HepG2 (cell line): ENCODE results near the gene PTGR3. TPM values are rescaled to one million over a fixed set of nuclear protein-coding genes. Genes with fewer than 3 reads are reported as not detected.

Experiments
- ATAC-seq: fragments of 200-7000 bp; cut with Tn5 transposase; 3 replicates; pipeline ENCODE4 v1.9.1; 2020; ENCODE audit warnings: mild to moderate bottlenecking, moderate library complexity
- BruUV-seq: library from RNA; stranded (reverse); fragments of 400-500 nt; replicated peaks from 2 replicates; lab custom pipeline; 2021; lab: Mats Ljungman, UMichigan
- CTCF ChIA-PET: fragments of 300-600 bp; formaldehyde crosslinking; extraction: SDS; loops from one replicate; lab custom pipeline; 2021; ENCODE audit warnings: low total read pairs, inconsistent platforms, low intra/inter-chr PET ratio; lab: Yijun Ruan, JAX
- POLR2A ChIA-PET: fragments of 350-600 bp; sonication (Branson Sonifier 250); formaldehyde crosslinking; loops from one replicate; lab custom pipeline; 2020; ENCODE audit warnings: antibody characterized with exemption, inconsistent platforms; lab: Yijun Ruan, JAX
- DNase-seq: peaks from one replicate; pipeline ENCODE4 v3.0.0-alpha.2; 2015; ENCODE audit warnings: low spot score
- FAIRE-seq: peaks from 3 replicates; lab custom pipeline; 2011; peaks lifted over from hg19 to GRCh38; lab: Jason Lieb, UNC
- H2AFZ ChIP-seq: one replicate; pipeline ENCODE4 v1.6.1; 2011; ENCODE audit warnings: low read length, inconsistent platforms
- H3K27ac ChIP-seq: fragments of 300-600 bp; 3 replicates; pipeline ENCODE4 v1.8.0; 2011; ENCODE audit warnings: mixed run types, mild to moderate bottlenecking, mixed read lengths, low read length, inconsistent platforms; ENCODE audit not compliant: insufficient read depth; ENCODE audit errors: extremely low read length
- H3K27me3 ChIP-seq, 2 experiments: fragments of 200-600 bp in 1 of 2; 2 replicates in 1 of 2; 3 replicates in 1 of 2; pipeline versions ENCODE4 v1.6.0 to v1.8.0; 2011; ENCODE audit warnings: low read length in 2 of 2, mild to moderate bottlenecking in 2 of 2, moderate library complexity in 2 of 2, inconsistent platforms in 1 of 2; ENCODE audit not compliant: insufficient read depth in 2 of 2, control insufficient read depth in 1 of 2
- H3K36me3 ChIP-seq, 2 experiments: fragments of 200-600 bp in 1 of 2; replicated peaks in 1 of 2; 2 replicates in 1 of 2; 3 replicates in 1 of 2; pipeline versions ENCODE4 v1.5.1 to v1.8.0; 2011; ENCODE audit warnings: low read length in 2 of 2, inconsistent platforms in 1 of 2; ENCODE audit not compliant: insufficient read depth in 2 of 2, control insufficient read depth in 1 of 2
- H3K4me1 ChIP-seq: 2 replicates; pipeline ENCODE4 v1.5.1; 2012; ENCODE audit warnings: low read length, inconsistent platforms; ENCODE audit not compliant: insufficient read depth
- H3K4me2 ChIP-seq: 2 replicates; pipeline ENCODE4 v1.6.0; 2011; ENCODE audit warnings: low read depth, low read length, inconsistent platforms
- H3K4me3 ChIP-seq, 3 experiments: fragments of 200-600 bp in 1 of 3; sonication (generic), shearing (Covaris generic) in 1 of 3; replicated peaks in 1 of 3; 2 replicates each; pipeline ENCODE4 v1.5.1; 2011 to 2016; ENCODE audit warnings: low read length in 3 of 3, inconsistent platforms in 2 of 3, low read depth in 2 of 3, mild to moderate bottlenecking in 2 of 3, control low read depth in 1 of 3, mixed read lengths in 1 of 3; ENCODE audit not compliant: insufficient read depth in 1 of 3
- H3K79me2 ChIP-seq: one replicate; pipeline ENCODE4 v1.6.1; 2011; ENCODE audit warnings: low read length, inconsistent platforms; ENCODE audit not compliant: insufficient read depth
- H3K9ac ChIP-seq: 2 replicates; pipeline ENCODE4 v1.6.0; 2011; ENCODE audit warnings: mild to moderate bottlenecking, low read depth, low read length, inconsistent platforms; ENCODE audit not compliant: insufficient read depth
- H3K9me3 ChIP-seq: 2 replicates; pipeline ENCODE4 v1.5.1; 2012; ENCODE audit warnings: mild to moderate bottlenecking, low read length
- H4K20me1 ChIP-seq: 2 replicates; pipeline ENCODE4 v1.6.0; 2011; ENCODE audit warnings: inconsistent platforms, mild to moderate bottlenecking, low read length, moderate library complexity; ENCODE audit not compliant: insufficient read depth
- CC2D1A ChIP-seq: sonication (generic); formaldehyde crosslinking; IDR thresholded peaks from 2 replicates; pipeline ENCODE4 v1.8.1; 2023; ENCODE audit warnings: mild to moderate bottlenecking, missing genetic modification reagents
- MAFK ChIP-seq, 2 experiments: IDR thresholded peaks in 1 of 2; conservative IDR thresholded peaks in 1 of 2; 2 replicates each; pipeline ENCODE4 v1.6.1; 2011; ENCODE audit warnings: improper control_type of control experiment in 2 of 2, low read length in 2 of 2
- MED1 ChIP-seq: sonication (generic); formaldehyde crosslinking; IDR thresholded peaks from 2 replicates; pipeline ENCODE4 v1.4.0; 2020; ENCODE audit warnings: missing genetic modification reagents
- PHB2 ChIP-seq: fragments of 450-650 bp; IDR thresholded peaks from 2 replicates; pipeline ENCODE4 v1.6.1; 2018; ENCODE audit not compliant: partially characterized antibody
- RELA ChIP-seq: sonication (generic); formaldehyde crosslinking; IDR thresholded peaks from 2 replicates; pipeline ENCODE4 v1.4.0; 2020; ENCODE audit warnings: missing genetic modification reagents
- ZNF430 ChIP-seq: sonication (generic); formaldehyde crosslinking; IDR thresholded peaks from 2 replicates; pipeline ENCODE4 v1.9.0; 2021; ENCODE audit warnings: mild to moderate bottlenecking, missing genetic modification reagents
- ZNF678 ChIP-seq: sonication (generic); formaldehyde crosslinking; IDR thresholded peaks from 2 replicates; pipeline ENCODE4 v1.4.0; 2020; ENCODE audit warnings: mild to moderate bottlenecking, missing genetic modification reagents
- ZNF704 ChIP-seq: sonication (generic); formaldehyde crosslinking; IDR thresholded peaks from 2 replicates; pipeline ENCODE4 v1.8.1; 2023; ENCODE audit warnings: mild to moderate bottlenecking, inconsistent platforms, moderate library complexity, missing genetic modification reagents, borderline replicate concordance
- WGBS: methylation state at CpG from one replicate; pipeline ENCODE4 v1.1.6; 2017; ENCODE audit warnings: low lambda C conversion rate; 5-methylcytosine and 5-hydroxymethylcytosine counted together
- in situ Hi-C: cut with HindIII; loops from 2 replicates; pipeline ENCODE4 v1.10.0; 2017; ENCODE audit warnings: low pct_unique_long_range_greater_than_20kb; ENCODE audit not compliant: extremely low pct_ligation_motif_present
- intact Hi-C: fragments of 100-400 bp; cut with micrococcal nuclease; formaldehyde crosslinking; loops from one replicate; pipeline ENCODE4 v1.10.0; 2022; ENCODE audit not compliant: unreplicated experiment
- polyA plus RNA-seq, 8 experiments: library from polyadenylated mRNA; depleted of rRNA in 3 of 8; stranded (reverse) in 7 of 8; unstranded in 1 of 8; fragments of >200 nt; fragmentation: Illumina TruSeq in 4 of 8; extraction: Trizol in 4 of 8; gene quantifications; 2 replicates each; pipeline versions ENCODE4 v1.2.1 to v1.2.3, GENCODE V29; 2011 to 2016; ENCODE audit warnings: low read depth in 4 of 8, missing spikeins in 1 of 8, mixed read lengths in 1 of 8; ENCODE audit not compliant: insufficient read depth in 1 of 8
- total RNA-seq, 5 experiments: library from RNA; depleted of rRNA; stranded (reverse); fragments of >200 nt; fragmentation: Illumina TruSeq; extraction: Trizol; gene quantifications; 2 replicates each; pipeline ENCODE4 v1.2.3, GENCODE V29; 2016; ENCODE audit warnings: low read depth in 1 of 5

Gene PTGR3
- total and polyA plus RNA-seq, 2 of the 13 experiments (the other 11 are each of a cell fraction or from before 2014, with no cell fraction given), result 11.5 to 25.3 TPM

GRCh38 chr18:75228967-75229366 lies 20.0 kb upstream of the PTGR3 start:
- peaks cover 5% of the 10 kb centered on the region for H3K79me2 ChIP-seq
- H3K4me2 ChIP-seq, result no peak overlapping the region
- H4K20me1 ChIP-seq, result 0 out of 2 replicates have a peak, but pooled peaks cover 4% of the 10 kb centered on the region
- intact Hi-C loops, result no loop called here
- BruUV-seq, result no TSS peak
- in situ Hi-C loops, result no loop called here
- no peaks in the 10 kb centered on the region for H3K9me3 ChIP-seq
- H3K4me1 ChIP-seq, result peaks cover 39% of the 10 kb centered on the region
- no peak for DNase-seq
- TF ChIP-seq ZNF704 (CRISPR knock-in tag), result no peak
- TF ChIP-seq ZNF678 (CRISPR knock-in tag), result no peak
- H3K36me3 ChIP-seq, result 0 out of 5 replicates have a peak, but pooled peaks cover 0 to 3% of the 10 kb centered on the region in 2 experiments
- H3K27me3 ChIP-seq, result no peaks in the 10 kb centered on the region
- H3K4me3 ChIP-seq, result no peak overlapping the region
- H3K9ac ChIP-seq, result no peak overlapping the region
- no peak overlapping the region for H3K27ac ChIP-seq
- H2AFZ ChIP-seq, result no peak overlapping the region
- 92% methylated on average over 3 of the region's 9 CpGs for WGBS
- FAIRE-seq, result no peak
- POLR2A ChIA-PET, result interaction anchor here (0.5 kb wide), 1 partner anchor 1149 kb away, joined by 4 read pairs; no protein-coding TSS in a partner anchor
- CTCF ChIA-PET, result no interaction called here
- no peak for ATAC-seq

- H3K27me3 ChIP-seq, result no peaks in the 10 kb centered on the region
- FAIRE-seq (no peak), DNase-seq (no peak), ATAC-seq (no peak)
- H3K36me3 ChIP-seq, result 0 out of 5 replicates have a peak, but pooled peaks cover 0 to 3% of the 10 kb centered on the region in 2 experiments
- no peak overlapping the region for H3K4me2 ChIP-seq
- POLR2A ChIA-PET, result no interaction called here
- H2AFZ ChIP-seq, result no peak overlapping the region
- no peak overlapping the region for H3K27ac ChIP-seq
- H3K9ac ChIP-seq, result no peak overlapping the region
- no peak overlapping the region for H3K4me3 ChIP-seq
- BruUV-seq, result no TSS peak
- peaks cover 46% of the 10 kb centered on the region for H3K4me1 ChIP-seq
- TF ChIP-seq RELA, result no peak
- TF ChIP-seq PHB2, result no peak
- no peak for TF ChIP-seq MED1
- no peak for TF ChIP-seq CC2D1A (CRISPR knock-in tag)
- TF ChIP-seq ZNF430 (CRISPR knock-in tag), result no peak
- TF ChIP-seq MAFK (conservative IDR thresholded peaks at IDR 0.05 in 1 of 2, IDR thresholded peaks at IDR 0.05 in 1 of 2; ENCODE audit: low read length in 2 of 2), result 0 out of 4 replicates have a peak, but pooled peaks of 1 of the 2 experiments have one; percentile 15
- intact Hi-C loops, result no loop called here
- in situ Hi-C loops, result no loop called here
- WGBS, result 93% methylated on average over 11 of the region's 11 CpGs
- 0 out of 2 replicates have a peak, but pooled peaks cover 4% of the 10 kb centered on the region for H4K20me1 ChIP-seq
- peaks cover 5% of the 10 kb centered on the region for H3K79me2 ChIP-seq
- CTCF ChIA-PET, result no interaction called here
- H3K9me3 ChIP-seq, result no peaks in the 10 kb centered on the region
These were observed 18.8 kb upstream of the PTGR3 start for GRCh38 chr18:75227535-75228296.
